ENCODE results near the gene ZNF362.

The ZNF362 gene

DNA sequence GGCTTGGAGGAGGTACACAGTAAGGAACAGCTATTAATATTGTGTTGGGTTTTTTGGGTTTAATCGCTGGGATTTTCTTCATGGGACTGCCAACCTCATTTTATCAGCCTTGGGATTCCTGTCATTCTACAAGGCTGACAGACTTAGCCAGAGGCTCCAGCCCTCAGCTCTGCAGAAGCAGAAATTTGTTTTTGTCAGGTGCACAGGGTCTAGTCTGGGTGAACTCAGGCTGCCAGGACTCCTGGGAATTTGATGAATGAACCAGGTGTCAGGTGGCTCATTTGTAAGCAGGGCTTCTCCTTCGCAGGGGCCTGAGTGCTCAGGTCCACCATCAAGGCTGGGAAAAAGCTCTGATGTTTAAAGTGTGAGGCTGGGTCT, 11.5 kb upstream of the ZNF362 start:
- TF ChIP-seq, protein P1, sequence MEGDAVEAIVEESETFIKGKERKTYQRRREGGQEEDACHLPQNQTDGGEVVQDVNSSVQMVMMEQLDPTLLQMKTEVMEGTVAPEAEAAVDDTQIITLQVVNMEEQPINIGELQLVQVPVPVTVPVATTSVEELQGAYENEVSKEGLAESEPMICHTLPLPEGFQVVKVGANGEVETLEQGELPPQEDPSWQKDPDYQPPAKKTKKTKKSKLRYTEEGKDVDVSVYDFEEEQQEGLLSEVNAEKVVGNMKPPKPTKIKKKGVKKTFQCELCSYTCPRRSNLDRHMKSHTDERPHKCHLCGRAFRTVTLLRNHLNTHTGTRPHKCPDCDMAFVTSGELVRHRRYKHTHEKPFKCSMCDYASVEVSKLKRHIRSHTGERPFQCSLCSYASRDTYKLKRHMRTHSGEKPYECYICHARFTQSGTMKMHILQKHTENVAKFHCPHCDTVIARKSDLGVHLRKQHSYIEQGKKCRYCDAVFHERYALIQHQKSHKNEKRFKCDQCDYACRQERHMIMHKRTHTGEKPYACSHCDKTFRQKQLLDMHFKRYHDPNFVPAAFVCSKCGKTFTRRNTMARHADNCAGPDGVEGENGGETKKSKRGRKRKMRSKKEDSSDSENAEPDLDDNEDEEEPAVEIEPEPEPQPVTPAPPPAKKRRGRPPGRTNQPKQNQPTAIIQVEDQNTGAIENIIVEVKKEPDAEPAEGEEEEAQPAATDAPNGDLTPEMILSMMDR (conservative IDR thresholded peaks at IDR 0.05; ENCODE audit: low read length), result no peak
- H3K4me3 ChIP-seq (ENCODE audit: low read length), result no peak overlapping the region
- no peak for DNase-seq (ENCODE audit: low read depth)

DNA sequence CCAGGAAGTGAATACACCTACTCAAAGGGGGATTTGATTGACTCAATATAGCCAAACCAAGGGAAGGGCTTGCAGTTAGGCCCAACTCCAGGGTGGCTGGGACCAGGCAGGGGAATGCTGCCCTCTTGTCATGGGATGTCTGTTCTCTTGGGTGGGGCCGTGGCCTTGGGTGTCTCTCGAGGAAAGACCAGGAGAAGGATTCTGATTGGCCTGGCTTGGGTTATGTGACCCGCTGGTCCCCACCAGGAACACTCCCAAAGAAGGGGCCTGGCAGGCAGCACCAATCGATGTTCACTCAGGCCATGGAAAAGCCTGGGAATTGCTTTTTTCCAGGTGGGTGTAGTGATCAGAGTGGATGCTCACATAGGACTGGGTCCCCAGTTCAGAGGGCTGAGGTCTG, 10.1 kb upstream of the ZNF362 start:
- H3K4me3 ChIP-seq (ENCODE audit: low read length), result no peak overlapping the region
- TF ChIP-seq, protein P1 (conservative IDR thresholded peaks at IDR 0.05; ENCODE audit: low read length), result no peak
- DNase-seq (ENCODE audit: low read depth), result no peak

DNA sequence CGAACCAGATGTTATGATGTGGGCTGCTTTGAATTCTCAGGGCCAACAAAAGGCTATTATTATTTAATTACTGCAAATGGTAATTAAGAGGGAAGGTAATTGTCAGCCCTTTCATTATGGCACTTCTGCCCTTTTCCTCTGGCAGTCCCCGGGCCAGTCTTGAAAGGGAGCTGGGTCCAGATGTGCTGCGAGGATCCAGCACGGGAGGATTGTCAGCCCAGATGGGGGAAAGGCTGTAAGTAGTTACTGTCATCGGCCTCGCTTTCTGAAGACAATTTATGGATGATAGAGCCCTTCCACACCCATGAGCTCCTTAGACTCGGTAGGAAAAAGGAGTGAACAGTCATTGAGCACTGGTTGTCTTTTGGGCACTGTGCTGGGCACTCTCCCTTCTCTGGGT, 8.7 kb upstream of the ZNF362 start:
- no peak overlapping the region for H3K4me3 ChIP-seq (ENCODE audit: low read length)
- DNase-seq (ENCODE audit: low read depth), result no peak
- TF ChIP-seq, protein P1 (conservative IDR thresholded peaks at IDR 0.05; ENCODE audit: low read length), result no peak

DNA sequence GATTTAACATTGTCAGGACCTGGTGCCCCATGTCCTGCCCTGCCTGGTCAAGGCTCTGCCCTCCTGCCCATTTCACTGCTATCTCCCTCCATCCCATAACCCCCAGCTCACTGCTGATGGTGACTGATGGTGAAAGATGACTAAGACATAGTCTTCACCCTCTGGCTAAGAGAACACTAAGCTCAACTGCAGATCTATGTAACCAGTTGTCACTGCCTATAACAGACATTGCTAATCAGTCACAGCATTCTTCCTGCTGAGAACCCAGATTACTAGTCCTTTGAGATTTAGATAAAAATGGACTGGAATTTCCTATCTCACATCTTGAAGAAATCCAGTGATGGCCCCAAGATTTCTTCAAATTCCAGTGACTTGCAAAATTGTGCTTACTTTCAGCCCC, 8.0 kb upstream of the ZNF362 start:
- no peak for DNase-seq (ENCODE audit: low read depth)
- TF ChIP-seq, protein P1 (conservative IDR thresholded peaks at IDR 0.05; ENCODE audit: low read length), result no peak

DNA sequence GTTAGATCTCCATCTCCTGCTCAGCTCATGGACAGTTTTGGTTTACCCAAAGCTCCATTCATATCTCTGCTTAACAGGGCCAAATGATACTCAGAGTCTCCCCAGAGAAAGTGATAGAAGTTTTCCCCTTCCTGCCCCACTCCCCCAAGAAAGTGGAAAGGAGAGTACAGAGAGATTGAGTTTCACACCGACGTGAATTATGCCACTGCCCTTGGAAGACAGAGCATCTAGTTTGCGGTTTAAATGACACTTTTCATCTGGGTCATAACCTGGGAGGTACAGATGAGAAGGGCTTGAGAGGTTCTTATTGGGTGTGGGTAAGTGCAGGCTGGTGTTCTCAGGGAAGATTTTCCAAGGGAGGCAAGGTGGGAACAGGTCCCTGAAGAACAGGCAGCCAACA, 6.9 kb upstream of the ZNF362 start:
- no peak overlapping the region for H3K4me3 ChIP-seq (ENCODE audit: low read length)
- TF ChIP-seq, protein P1 (conservative IDR thresholded peaks at IDR 0.05; ENCODE audit: low read length), result no peak
- no peak for DNase-seq (ENCODE audit: low read depth)

More for the DNA sequence above, 8.0 kb upstream of the ZNF362 start:
- no peak overlapping the region for H3K4me3 ChIP-seq (ENCODE audit: low read length)

DNA sequence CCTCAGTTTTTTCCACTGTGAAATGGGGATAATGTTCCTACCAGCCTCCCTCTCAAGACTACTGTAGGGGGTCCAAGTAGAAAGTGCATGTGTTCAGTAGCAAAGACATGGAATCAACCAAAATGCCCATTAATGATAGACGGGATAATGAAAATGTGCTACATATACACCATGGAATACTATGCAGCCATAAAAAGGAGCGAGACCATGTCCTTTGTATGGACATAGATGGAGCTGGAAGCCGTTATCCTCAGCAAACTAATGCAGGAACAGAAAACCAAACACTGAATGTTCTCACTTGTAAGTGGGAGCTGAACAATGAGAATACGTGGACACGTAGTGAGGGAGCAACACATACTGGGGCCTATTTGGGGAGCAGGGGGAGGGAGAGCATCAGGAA, 6.1 kb upstream of the ZNF362 start:
- TF ChIP-seq, protein P1 (conservative IDR thresholded peaks at IDR 0.05; ENCODE audit: low read length), result no peak

DNA sequence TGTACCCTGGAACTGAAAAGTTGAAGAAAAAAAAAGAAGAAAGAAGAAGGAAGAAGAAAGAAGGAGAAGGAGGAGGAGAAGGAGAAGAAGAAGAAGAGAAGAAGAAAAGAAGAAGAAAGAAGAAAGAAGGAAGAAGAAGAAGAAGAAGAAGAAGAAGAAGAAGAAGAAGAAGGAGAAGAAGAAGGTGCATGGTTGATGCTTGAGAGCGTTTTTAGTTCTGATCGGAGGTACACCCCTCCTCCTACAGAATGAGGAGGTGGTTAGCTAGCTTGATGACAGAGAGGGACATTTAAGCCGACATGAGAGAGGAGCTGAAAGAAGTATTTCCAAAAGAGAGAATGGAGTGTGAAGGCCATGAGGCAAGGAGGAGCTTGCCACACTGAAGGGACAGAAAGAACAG, 5.6 kb upstream of the ZNF362 start:
- H3K4me3 ChIP-seq (ENCODE audit: low read length), result no peak overlapping the region
- TF ChIP-seq, protein P1 (conservative IDR thresholded peaks at IDR 0.05; ENCODE audit: low read length), result no peak
- DNase-seq (ENCODE audit: low read depth), result no peak

More for the DNA sequence above, 6.1 kb upstream of the ZNF362 start:
- no peak overlapping the region for H3K4me3 ChIP-seq (ENCODE audit: low read length)
- no peak for DNase-seq (ENCODE audit: low read depth)

Measured in AG10803 (cell line).